Activated gamma-delta T cell (primary cell): Measurements from ENCODE around the gene KLK14.

Source experiments
- DNase-seq: peaks from one replicate; lab custom pipeline; 2025; lab: John Stamatoyannopoulos, UW
- total RNA-seq, 2 donors: gene quantifications; one replicate each; lab custom pipeline; 2026; lab: John Stamatoyannopoulos, UW

The KLK14 gene
- 0.17 to 0.36 reads per million in 2 donors for total RNA-seq

- no peak for DNase-seq
These were observed at the start of gene KLK14 for GRCh38 chr19:51082611-51083010. Gene KLK14 (minus strand): TSS chr19:51082887. CDS start chr19:51082614, 273 bp downstream.

- no peak for DNase-seq
These were observed 49.3 kb upstream of the KLK14 start for GRCh38 chr19:51131780-51132680.

- DNase-seq: no peak
These were observed 47.0 kb upstream of the KLK14 start for GRCh38 chr19:51129716-51130115.

- no peak for DNase-seq
These were observed 45.5 kb upstream of the KLK14 start for GRCh38 chr19:51128227-51128626.

- no peak for DNase-seq
These were observed 45.1 kb upstream of the KLK14 start for GRCh38 chr19:51127755-51128154.

- no peak for DNase-seq
These were observed 44.3 kb upstream of the KLK14 start for GRCh38 chr19:51127032-51127431.

- DNase-seq: no peak
These were observed 42.9 kb upstream of the KLK14 start for GRCh38 chr19:51125421-51126075.

GRCh38 chr19:51124729-51125128 is 42.0 kb upstream of the KLK14 start, which contains the start of gene SIGLEC9:
Gene SIGLEC9 (plus strand): TSS chr19:51124906. CDS start chr19:51124975, 69 bp downstream.
- DNase-seq: no peak

GRCh38 chr19:51124216-51124615 is 41.5 kb upstream of the KLK14 start:
- no peak for DNase-seq

GRCh38 chr19:51123802-51124201 is 41.1 kb upstream of the KLK14 start:
- DNase-seq: no peak

- no peak for DNase-seq
These were observed 40.7 kb upstream of the KLK14 start for GRCh38 chr19:51123381-51123800.

- no peak for DNase-seq
These were observed 39.7 kb upstream of the KLK14 start for GRCh38 chr19:51122112-51122981.

GRCh38 chr19:51121257-51121656 is 38.6 kb upstream of the KLK14 start:
- DNase-seq: no peak

- DNase-seq: no peak
These were observed 37.5 kb upstream of the KLK14 start for GRCh38 chr19:51120160-51120559.

GRCh38 chr19:51119611-51120010 is 36.9 kb upstream of the KLK14 start:
- DNase-seq: no peak

GRCh38 chr19:51119101-51119500 is 36.4 kb upstream of the KLK14 start:
- DNase-seq: no peak

- no peak for DNase-seq
These were observed 34.1 kb upstream of the KLK14 start for GRCh38 chr19:51116736-51117286.

GRCh38 chr19:51114087-51114729 is 31.5 kb upstream of the KLK14 start:
- DNase-seq: no peak

GRCh38 chr19:51111606-51112005 is 28.9 kb upstream of the KLK14 start:
- no peak for DNase-seq

- DNase-seq: no peak
These were observed 27.9 kb upstream of the KLK14 start for GRCh38 chr19:51110666-51110971.

GRCh38 chr19:51108805-51109146 is 26.1 kb upstream of the KLK14 start:
- no peak for DNase-seq
